Activated T-cell treated with anti-CD3 and anti-CD28 coated beads, Interleukin-2, amount 50 U/mL, for 72 hours (primary cell): ENCODE results near the gene CACNA1C. TPM values are rescaled to one million over a fixed set of nuclear protein-coding genes. Genes with fewer than 3 reads are reported as not detected.

Experiments used
- ATAC-seq, 2 donors: fragments of 150-1000 bp; cut with Tn5 transposase; replicated peaks in 1 of 2; 2 replicates each; pipeline ENCODE4 v1.10.0; 2021; ENCODE audit warnings: moderate library complexity in 2 of 2, mild to moderate bottlenecking in 1 of 2
- DNase-seq, 2 donors: peaks; one replicate each; pipeline ENCODE4 v3.0.0; 2021 to 2022; ENCODE audit warnings: mixed read lengths in 1 of 2
- H3K27ac Mint-ChIP-seq: one replicate; pipeline ENCODE4 v1.8.0; 2022; ENCODE audit warnings: mild to moderate bottlenecking, moderate library complexity, mixed read lengths
- H3K27me3 Mint-ChIP-seq: one replicate; pipeline ENCODE4 v1.8.0; 2022; ENCODE audit warnings: low read depth, mixed read lengths
- H3K36me3 Mint-ChIP-seq, 2 donors: one replicate each; pipeline ENCODE4 v1.8.0; 2022; ENCODE audit warnings: mixed read lengths in 2 of 2, mild to moderate bottlenecking in 1 of 2; ENCODE audit not compliant: insufficient read depth in 2 of 2
- H3K4me1 Mint-ChIP-seq: one replicate; pipeline ENCODE4 v1.8.0; 2022; ENCODE audit warnings: low read depth, mixed read lengths
- H3K4me3 Mint-ChIP-seq, 2 donors: one replicate each; pipeline ENCODE4 v1.8.0; 2022; ENCODE audit warnings: mild to moderate bottlenecking in 2 of 2, mixed read lengths in 2 of 2, moderate library complexity in 2 of 2
- H3K9me3 Mint-ChIP-seq, 2 donors: one replicate each; pipeline ENCODE4 v1.8.0; 2022; ENCODE audit warnings: mixed read lengths in 2 of 2
- total RNA-seq, 2 donors: library from RNA; stranded (reverse); gene quantifications; one replicate each; pipeline ENCODE4 v1.2.3, GENCODE V29; 2022

Gene CACNA1C
- total RNA-seq, 2 donors from 2014 or later: 0.14 to 0.21 TPM

- H3K9me3 Mint-ChIP-seq: no peaks in the 10 kb centered on the region
- no peak for ATAC-seq
- peaks cover 34% of the 10 kb centered on the region for H3K4me1 Mint-ChIP-seq
- H3K4me3 Mint-ChIP-seq: no peak overlapping the region
- H3K27me3 Mint-ChIP-seq: peaks cover 20% of the 10 kb centered on the region
- no peak overlapping the region for H3K27ac Mint-ChIP-seq
- DNase-seq: no peak
- no peaks in the 10 kb centered on the region for H3K36me3 Mint-ChIP-seq
Measured at GRCh38 chr12:2360630-2361170, 307.9 kb downstream of the CACNA1C start.

GRCh38 chr12:2363836-2364609, 311.2 kb downstream of the CACNA1C start:
- no peak overlapping the region for H3K27ac Mint-ChIP-seq
- H3K4me3 Mint-ChIP-seq: no peak overlapping the region
- no peaks in the 10 kb centered on the region for H3K36me3 Mint-ChIP-seq
- peaks cover 14% of the 10 kb centered on the region for H3K4me1 Mint-ChIP-seq
- H3K27me3 Mint-ChIP-seq: peaks cover 16% of the 10 kb centered on the region
- DNase-seq (no peak), ATAC-seq (no peak)
- no peaks in the 10 kb centered on the region for H3K9me3 Mint-ChIP-seq

- H3K4me3 Mint-ChIP-seq: no peak overlapping the region
- DNase-seq (no peak), ATAC-seq (no peak)
- H3K9me3 Mint-ChIP-seq: no peaks in the 10 kb centered on the region
- peaks cover 10% of the 10 kb centered on the region for H3K27me3 Mint-ChIP-seq
- H3K36me3 Mint-ChIP-seq: no peaks in the 10 kb centered on the region
- H3K27ac Mint-ChIP-seq: no peak overlapping the region
- H3K4me1 Mint-ChIP-seq: peaks cover 11% of the 10 kb centered on the region
Measured at GRCh38 chr12:2364631-2365051, 311.9 kb downstream of the CACNA1C start.

GRCh38 chr12:2366711-2367110, 313.9 kb downstream of the CACNA1C start:
- H3K4me3 Mint-ChIP-seq: no peak overlapping the region
- no peaks in the 10 kb centered on the region for H3K9me3 Mint-ChIP-seq
- peaks cover 11% of the 10 kb centered on the region for H3K4me1 Mint-ChIP-seq
- DNase-seq (no peak), ATAC-seq (no peak)
- no peak overlapping the region for H3K27ac Mint-ChIP-seq
- no peaks in the 10 kb centered on the region for H3K27me3 Mint-ChIP-seq
- no peaks in the 10 kb centered on the region for H3K36me3 Mint-ChIP-seq

- Mint-ChIP-seq H3K4me3 (no peak overlapping the region), H3K4me1 (no peaks in the 10 kb centered on the region), H3K9me3 (no peaks in the 10 kb centered on the region), H3K27me3 (no peaks in the 10 kb centered on the region), H3K27ac (no peak overlapping the region), H3K36me3 (no peaks in the 10 kb centered on the region)
- no peak for DNase-seq
- ATAC-seq: no peak
Measured at GRCh38 chr12:2372178-2372577, 319.4 kb downstream of the CACNA1C start.

- no peak for ATAC-seq
- no peaks in the 10 kb centered on the region for H3K4me1 Mint-ChIP-seq
- no peak overlapping the region for H3K27ac Mint-ChIP-seq
- H3K36me3 Mint-ChIP-seq: no peaks in the 10 kb centered on the region
- no peaks in the 10 kb centered on the region for H3K27me3 Mint-ChIP-seq
- H3K9me3 Mint-ChIP-seq: no peaks in the 10 kb centered on the region
- DNase-seq: no peak
- no peak overlapping the region for H3K4me3 Mint-ChIP-seq
Measured at GRCh38 chr12:2372735-2373134, 319.9 kb downstream of the CACNA1C start.

GRCh38 chr12:2373307-2373706, 320.5 kb downstream of the CACNA1C start:
- H3K4me1 Mint-ChIP-seq: peaks cover under 1% of the 10 kb centered on the region
- no peaks in the 10 kb centered on the region for H3K9me3 Mint-ChIP-seq
- no peak overlapping the region for H3K27ac Mint-ChIP-seq
- H3K4me3 Mint-ChIP-seq: no peak overlapping the region
- no peaks in the 10 kb centered on the region for H3K36me3 Mint-ChIP-seq
- no peaks in the 10 kb centered on the region for H3K27me3 Mint-ChIP-seq
- no peak for DNase-seq
- ATAC-seq: no peak

GRCh38 chr12:2374092-2374906, 321.5 kb downstream of the CACNA1C start:
- no peak overlapping the region for H3K27ac Mint-ChIP-seq
- no peaks in the 10 kb centered on the region for H3K27me3 Mint-ChIP-seq
- ATAC-seq (no peak), DNase-seq (no peak)
- H3K4me3 Mint-ChIP-seq: no peak overlapping the region
- H3K4me1 Mint-ChIP-seq: peaks cover 10% of the 10 kb centered on the region
- no peaks in the 10 kb centered on the region for H3K9me3 Mint-ChIP-seq
- H3K36me3 Mint-ChIP-seq: no peaks in the 10 kb centered on the region

- no peak for ATAC-seq
- Mint-ChIP-seq H3K4me3 (no peak overlapping the region), H3K4me1 (peaks cover 10% of the 10 kb centered on the region), H3K27ac (no peak overlapping the region), H3K36me3 (no peaks in the 10 kb centered on the region), H3K27me3 (no peaks in the 10 kb centered on the region), H3K9me3 (no peaks in the 10 kb centered on the region)
- no peak for DNase-seq
Measured at GRCh38 chr12:2375871-2376270, 323.1 kb downstream of the CACNA1C start.

- Mint-ChIP-seq H3K4me1 (peaks cover 10% of the 10 kb centered on the region), H3K9me3 (no peaks in the 10 kb centered on the region), H3K27ac (no peak overlapping the region), H3K36me3 (no peaks in the 10 kb centered on the region), H3K4me3 (no peak overlapping the region), H3K27me3 (no peaks in the 10 kb centered on the region)
- no peak for ATAC-seq
- no peak for DNase-seq
Measured at GRCh38 chr12:2376908-2377657, 324.3 kb downstream of the CACNA1C start.

- H3K4me3 Mint-ChIP-seq: no peak overlapping the region
- H3K27ac Mint-ChIP-seq: no peak overlapping the region
- H3K27me3 Mint-ChIP-seq: no peaks in the 10 kb centered on the region
- H3K36me3 Mint-ChIP-seq: no peaks in the 10 kb centered on the region
- H3K9me3 Mint-ChIP-seq: no peaks in the 10 kb centered on the region
- no peak for ATAC-seq
- peaks cover 10% of the 10 kb centered on the region for H3K4me1 Mint-ChIP-seq
- DNase-seq: no peak
Measured at GRCh38 chr12:2378835-2379330, 326.1 kb downstream of the CACNA1C start.

GRCh38 chr12:2380946-2381345, 328.2 kb downstream of the CACNA1C start:
- no peaks in the 10 kb centered on the region for H3K36me3 Mint-ChIP-seq
- ATAC-seq: no peak
- peaks cover 10% of the 10 kb centered on the region for H3K4me1 Mint-ChIP-seq
- no peaks in the 10 kb centered on the region for H3K9me3 Mint-ChIP-seq
- no peak for DNase-seq
- no peak overlapping the region for H3K27ac Mint-ChIP-seq
- H3K27me3 Mint-ChIP-seq: no peaks in the 10 kb centered on the region
- no peak overlapping the region for H3K4me3 Mint-ChIP-seq
